GM12878 (cell line): ENCODE measurements around the gene BAG1. TPM values are rescaled to one million over a fixed set of nuclear protein-coding genes. Genes with fewer than 3 reads are reported as not detected.
A peak's percentile ranks its signal among the peaks of the same experiment; 100 is the strongest.

Experiments used
- ATAC-seq: fragments of 200-7000 bp; cut with Tn5 transposase; 3 replicates; pipeline ENCODE4 v1.9.1; 2020; ENCODE audit warnings: mild to moderate bottlenecking, moderate library complexity
- BruUV-seq: library from RNA; stranded (reverse); fragments of 400-500 nt; replicated peaks from 2 replicates; lab custom pipeline; 2021; lab: Mats Ljungman, UMichigan
- CTCF ChIA-PET: fragments of 300-600 bp; sonication (Branson Sonifier 250); formaldehyde crosslinking; extraction: SDS; loops from one replicate; lab custom pipeline; 2021; ENCODE audit warnings: inconsistent platforms; lab: Yijun Ruan, JAX
- POLR2A ChIA-PET: fragments of 350-600 bp; formaldehyde crosslinking; extraction: SDS; loops from one replicate; lab custom pipeline; 2021; ENCODE audit warnings: inconsistent platforms; lab: Charles Lee
- RAD21 ChIA-PET: fragments of 300-600 bp; sonication (Branson Sonifier 250); formaldehyde crosslinking; loops from one replicate; lab custom pipeline; 2023; ENCODE audit warnings: antibody characterized with exemption; ENCODE audit not compliant: unreplicated experiment; lab: Charles Lee
- SMC1A ChIA-PET: fragments of 300-600 bp; sonication (Branson Sonifier 250); formaldehyde crosslinking; loops from one replicate; lab custom pipeline; 2023; ENCODE audit not compliant: unreplicated experiment, uncharacterized antibody; lab: Charles Lee
- DNase-seq: peaks from one replicate; pipeline ENCODE4 v3.0.0-alpha.2; 2011; ENCODE audit warnings: low read depth, low spot score
- FAIRE-seq: peaks from 3 replicates; lab custom pipeline; 2011; peaks lifted over from hg19 to GRCh38; lab: Jason Lieb, UNC
- H2AFZ ChIP-seq: 2 replicates; pipeline ENCODE4 v1.6.0; 2011; ENCODE audit warnings: low read depth, low read length, control low read depth; ENCODE audit not compliant: control insufficient read depth
- H3K27ac ChIP-seq: 2 replicates; pipeline ENCODE4 v1.5.1; 2011; ENCODE audit warnings: control low read depth; ENCODE audit not compliant: control insufficient read depth, insufficient read depth
- H3K27me3 ChIP-seq, 2 experiments: replicated peaks in 1 of 2; 2 replicates each; pipeline versions ENCODE4 v1.6.0 to v1.6.1; 2011; ENCODE audit warnings: low read length in 1 of 2; ENCODE audit not compliant: control insufficient read depth in 2 of 2, insufficient read depth in 2 of 2
- H3K36me3 ChIP-seq, 2 experiments: 2 replicates each; pipeline ENCODE4 v1.5.1; 2011; ENCODE audit warnings: low read length in 1 of 2; ENCODE audit not compliant: control insufficient read depth in 2 of 2, insufficient read depth in 2 of 2
- H3K4me1 ChIP-seq: 2 replicates; pipeline ENCODE4 v1.6.1; 2011; ENCODE audit warnings: mild to moderate bottlenecking, low read length, moderate library complexity, mixed read lengths; ENCODE audit not compliant: control insufficient read depth, insufficient read depth
- H3K4me2 ChIP-seq: 2 replicates; pipeline ENCODE4 v1.6.0; 2011; ENCODE audit warnings: control low read depth; ENCODE audit not compliant: control insufficient read depth, insufficient read depth
- H3K4me3 ChIP-seq: fragments of 200-600 bp; sonication (generic); 2 replicates; pipeline ENCODE4 v1.5.1; 2016
- H3K79me2 ChIP-seq: 2 replicates; pipeline ENCODE4 v1.6.0; 2011; ENCODE audit warnings: low read length; ENCODE audit not compliant: control insufficient read depth, insufficient read depth
- H3K9ac ChIP-seq: 2 replicates; pipeline ENCODE4 v1.8.0; 2011; ENCODE audit warnings: low read length, control low read depth, mixed read lengths; ENCODE audit not compliant: control insufficient read depth, insufficient read depth
- H3K9me3 ChIP-seq: replicated peaks from 3 replicates; pipeline ENCODE4 v1.5.1; 2011; ENCODE audit warnings: mild to moderate bottlenecking, low read length; ENCODE audit not compliant: control insufficient read depth, insufficient read depth
- H4K20me1 ChIP-seq: 2 replicates; pipeline ENCODE4 v1.6.0; 2011; ENCODE audit not compliant: control insufficient read depth, insufficient read depth
- ATF7 ChIP-seq: fragments of 450-650 bp; IDR thresholded peaks from 2 replicates; pipeline ENCODE4 v1.6.1; 2016; ENCODE audit warnings: low read depth, mild to moderate bottlenecking
- CBFB ChIP-seq: IDR thresholded peaks from 2 replicates; pipeline ENCODE4 v1.6.1; 2016; ENCODE audit warnings: antibody characterized with exemption, low read depth
- CBX5 ChIP-seq: sonication (generic); IDR thresholded peaks from 2 replicates; pipeline ENCODE4 v1.6.1; 2016; ENCODE audit warnings: low read depth, moderate library complexity, mild to moderate bottlenecking, inconsistent platforms
- CREM ChIP-seq: IDR thresholded peaks from 2 replicates; pipeline ENCODE4 v1.6.1; 2014; ENCODE audit warnings: antibody characterized with exemption, low read depth
- E2F4 ChIP-seq: IDR thresholded peaks from 2 replicates; pipeline ENCODE4 v1.6.1; 2012; ENCODE audit warnings: low read depth, low read length, improper control_type of control experiment
- EED ChIP-seq: sonication (generic); IDR thresholded peaks from 2 replicates; pipeline ENCODE4 v1.6.1; 2016; ENCODE audit warnings: antibody characterized with exemption, low read depth
- ETV6 ChIP-seq, 2 experiments: fragments of 450-650 bp in 1 of 2; IDR thresholded peaks in 1 of 2; conservative IDR thresholded peaks in 1 of 2; 2 replicates each; pipeline ENCODE4 v1.6.1; 2014; ENCODE audit warnings: antibody characterized with exemption in 1 of 2, borderline replicate concordance in 1 of 2, low read depth in 1 of 2, mild to moderate bottlenecking in 1 of 2, moderate library complexity in 1 of 2
- GATAD2B ChIP-seq: fragments of 450-650 bp; conservative IDR thresholded peaks from 2 replicates; pipeline ENCODE4 v1.6.1; 2017; ENCODE audit warnings: low read depth, mild to moderate bottlenecking, moderate library complexity
- IRF4 ChIP-seq: IDR thresholded peaks from 2 replicates; pipeline ENCODE4 v1.6.1; 2011; ENCODE audit warnings: low read depth, low read length
- MTA2 ChIP-seq: fragments of 450-650 bp; IDR thresholded peaks from 2 replicates; pipeline ENCODE4 v1.6.1; 2016; ENCODE audit warnings: low read depth, mild to moderate bottlenecking, moderate library complexity
- NBN ChIP-seq: fragments of 450-650 bp; IDR thresholded peaks from 2 replicates; pipeline ENCODE4 v1.6.1; 2016
- NFIC ChIP-seq: IDR thresholded peaks from 2 replicates; pipeline ENCODE4 v1.6.1; 2012; ENCODE audit warnings: low read depth, mild to moderate bottlenecking, inconsistent platforms, low read length, moderate library complexity
- RUNX3 ChIP-seq: IDR thresholded peaks from 2 replicates; pipeline ENCODE4 v1.6.1; 2012; ENCODE audit warnings: low read length, inconsistent platforms
- SREBF1 ChIP-seq: IDR thresholded peaks from 2 replicates; pipeline ENCODE4 v1.6.1; 2012; ENCODE audit warnings: mild to moderate bottlenecking, low read length
- SRF ChIP-seq, 2 experiments: IDR thresholded peaks; 2 replicates each; pipeline ENCODE4 v1.6.1; 2011; ENCODE audit warnings: low read depth in 2 of 2, low read length in 2 of 2, mild to moderate bottlenecking in 1 of 2, moderate library complexity in 1 of 2
- STAT3 ChIP-seq: IDR thresholded peaks from 2 replicates; pipeline ENCODE4 v1.6.1; 2011; ENCODE audit warnings: low read depth, low read length, improper control_type of control experiment
- SUPT20H ChIP-seq: IDR thresholded peaks from 2 replicates; pipeline ENCODE4 v1.6.1; 2011; ENCODE audit warnings: low read depth, mild to moderate bottlenecking, low read length, moderate library complexity, borderline replicate concordance; ENCODE audit not compliant: control insufficient read depth
- TAF1 ChIP-seq: IDR thresholded peaks from 2 replicates; pipeline ENCODE4 v1.6.1; 2011; ENCODE audit warnings: mild to moderate bottlenecking, low read depth, low read length, borderline replicate concordance
- TCF12 ChIP-seq: IDR thresholded peaks from 2 replicates; pipeline ENCODE4 v1.6.1; 2011; ENCODE audit warnings: low read depth, mild to moderate bottlenecking, low read length
- TCF3 ChIP-seq: IDR thresholded peaks from 2 replicates; pipeline ENCODE4 v1.6.1; 2012; ENCODE audit warnings: low read depth, mild to moderate bottlenecking, low read length, borderline replicate concordance; ENCODE audit not compliant: insufficient read depth
- ZBED1 ChIP-seq: IDR thresholded peaks from 2 replicates; pipeline ENCODE4 v1.6.1; 2016; ENCODE audit warnings: borderline replicate concordance
- ZNF217 ChIP-seq: fragments of 450-650 bp; IDR thresholded peaks from 2 replicates; pipeline ENCODE4 v1.6.1; 2017; ENCODE audit warnings: antibody characterized with exemption, mild to moderate bottlenecking
- ZNF274 ChIP-seq: IDR thresholded peaks from one replicate; pipeline ENCODE4 v1.8.0; 2011; ENCODE audit not compliant: insufficient read length, insufficient read depth
- WGBS: methylation state at CpG from one replicate; pipeline ENCODE4 v1.1.6; 2016; ENCODE audit warnings: low lambda C conversion rate; ENCODE audit not compliant: insufficient replicate concordance, insufficient coverage; ENCODE audit errors: missing lambda C conversion rate; 5-methylcytosine and 5-hydroxymethylcytosine counted together
- in situ Hi-C: fragments of 300-500 bp; cut with MboI; formaldehyde crosslinking; loops from 9 replicates; pipeline ENCODE4 v1.14.3; 2018; ENCODE audit warnings: mixed read lengths
- intact Hi-C: fragments of 100-400 bp; cut with micrococcal nuclease; formaldehyde crosslinking; loops from one replicate; pipeline ENCODE4 v1.14.2; 2022; ENCODE audit not compliant: unreplicated experiment
- polyA plus RNA-seq, 11 experiments: library from polyadenylated mRNA; depleted of rRNA in 4 of 11; unstranded in 6 of 11; stranded (reverse) in 5 of 11; fragments of >200 nt; fragmentation: Nextera tagmentation in 4 of 11; fragmentation: Illumina TruSeq in 1 of 11; extraction: Ambion mirVana in 4 of 11; extraction: Trizol in 1 of 11; gene quantifications; 1 replicate in 1 of 11; 2 replicates in 10 of 11; pipeline versions ENCODE4 v1.2.1 to v1.2.3, GENCODE V29; 2011 to 2016; ENCODE audit warnings: inconsistent platforms in 2 of 11, missing spikeins in 2 of 11, low read depth in 1 of 11
- total RNA-seq, 4 experiments: library from RNA; depleted of rRNA in 3 of 4; stranded (reverse); fragments of >200 nt in 3 of 4; fragmentation: Illumina TruSeq in 1 of 4; extraction: Trizol in 1 of 4; gene quantifications; 2 replicates each; pipeline versions ENCODE4 v1.2.1 to v1.2.3, GENCODE V29; 2013 to 2021

The BAG1 gene
- total and polyA plus RNA-seq, 10 of the 15 experiments (the other 5 are each of a cell fraction or from before 2014, with no cell fraction given) = 11.6 to 135 (median 68.9) TPM

DNA sequence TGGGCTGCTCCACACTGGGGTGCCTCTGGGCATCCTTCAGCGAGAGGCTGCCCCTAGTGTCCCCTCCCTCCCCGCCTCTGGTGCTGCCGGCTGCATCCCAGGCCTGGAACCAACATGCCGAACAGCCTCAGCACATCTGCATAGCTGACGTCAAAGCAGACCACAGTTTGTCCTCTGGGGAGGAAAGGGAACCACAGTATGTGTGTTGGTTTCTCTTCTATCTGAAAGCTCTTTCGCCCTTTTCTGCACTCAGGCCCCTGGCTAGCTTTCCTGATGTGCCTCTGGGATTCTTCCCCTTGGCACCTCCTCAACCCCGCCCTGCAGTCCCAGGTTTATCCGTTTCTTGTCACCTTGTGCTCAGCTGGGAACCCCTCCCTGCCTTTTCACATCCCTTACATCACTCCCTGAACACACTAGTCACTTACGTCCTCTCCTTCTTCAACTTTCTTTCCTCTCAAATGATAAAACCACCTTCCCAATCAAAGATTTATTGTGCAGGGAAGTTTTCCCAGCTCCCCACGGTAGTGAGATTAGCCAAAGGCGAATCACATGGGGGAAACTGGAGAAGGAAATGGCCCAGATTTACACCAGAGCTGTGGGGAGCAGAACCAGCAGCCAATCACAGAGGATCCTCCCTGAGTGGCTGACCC lies 61.8 kb downstream of the BAG1 start:
- intact Hi-C loops (loop anchor here (2.0 kb wide), 1 partner anchor 36 kb away; the partner anchor contains the start of gene B4GALT1), in situ Hi-C loops (no loop called here)
- no peaks in the 10 kb centered on the region for H3K79me2 ChIP-seq
- ChIA-PET CTCF (interaction anchor here (0.7 to 4.2 kb wide), 7 partner anchors 18 to 84 kb away, joined by 3 to 33 read pairs (median 5); partner anchors contain the start of gene B4GALT1), SMC1A (interaction anchor here (0.8 to 3.9 kb wide), 17 partner anchors 10 to 177 kb away, joined by 3 to 27 read pairs (median 4); no protein-coding TSS in a partner anchor), POLR2A (interaction anchor here (0.6 to 1.8 kb wide), 4 partner anchors 10 to 178 kb away, joined by 3 to 7 read pairs (median 4); partner anchors contain the start of genes B4GALT1 and DNAJA1), RAD21 (interaction anchor here (0.7 to 2.0 kb wide), 8 partner anchors 24 to 135 kb away, joined by 3 to 12 read pairs (median 4); partner anchors contain the start of gene B4GALT1)
- FAIRE-seq (peak; percentile 92), DNase-seq (peak; percentile 72), ATAC-seq (peak; percentile 99)
- no peak overlapping the region for H3K4me3 ChIP-seq
- no peaks in the 10 kb centered on the region for H3K9me3 ChIP-seq
- no peaks in the 10 kb centered on the region for H3K36me3 ChIP-seq
- no TSS peak for BruUV-seq
- H3K4me1 ChIP-seq = peaks cover 19% of the 10 kb centered on the region
- H3K4me2 ChIP-seq = peak overlapping the region; percentile 79
- no peaks in the 10 kb centered on the region for H3K27me3 ChIP-seq
- H4K20me1 ChIP-seq = no peaks in the 10 kb centered on the region
- H3K27ac ChIP-seq = peak overlapping the region; percentile 31; the same call in 1 of the 2 replicates
- 12% methylated on average over 11 of the region's 11 CpGs for WGBS
- no peak overlapping the region for H3K9ac ChIP-seq
- H2AFZ ChIP-seq = peak overlapping the region; percentile 49
- TF ChIP-seq E2F4 = no peak
- TF ChIP-seq ZNF274 = no peak
- TF ChIP-seq ZNF217 = 0 out of 2 replicates have a peak, but pooled peaks have one; percentile 39
- peak; percentile 53; the same call in 1 of the 2 replicates for TF ChIP-seq NFIC
- TF ChIP-seq TCF12 = peak; percentile 97
- no peak for TF ChIP-seq TAF1
- no peak for TF ChIP-seq SREBF1
- 0 out of 2 replicates have a peak, but pooled peaks have one; percentile 20 for TF ChIP-seq STAT3
- peak; percentile 94 for TF ChIP-seq EED
- TF ChIP-seq IRF4 = peak; percentile 81
- TF ChIP-seq CBFB = peak; percentile 84
- TF ChIP-seq ETV6 (conservative IDR thresholded peaks at IDR 0.05 in 1 of 2, IDR thresholded peaks at IDR 0.05 in 1 of 2; ENCODE audit: borderline replicate concordance in 1 of 2, low read depth in 1 of 2) = no peak; a peak in 1 of 4 replicates
- peak; percentile 74; the same call in 1 of the 2 replicates for TF ChIP-seq NBN
- no peak for TF ChIP-seq SUPT20H
- TF ChIP-seq ZBED1 = no peak
- no peak for TF ChIP-seq SRF (IDR thresholded peaks at IDR 0.05; ENCODE audit: low read depth in 2 of 2, low read length in 2 of 2)
- peak; percentile 97 for TF ChIP-seq CREM
- peak; percentile 70 for TF ChIP-seq ATF7
- TF ChIP-seq TCF3 = peak; percentile 92; the same call in 1 of the 2 replicates
- 0 out of 2 replicates have a peak, but pooled peaks have one; percentile 44 for TF ChIP-seq GATAD2B
- no peak; the same call in 1 of the 2 replicates for TF ChIP-seq CBX5
- peak; percentile 95 for TF ChIP-seq RUNX3
- TF ChIP-seq MTA2 = peak; percentile 74
